H1 (cell line): ENCODE measurements around the gene RPL32. TPM values are rescaled to one million over a fixed set of nuclear protein-coding genes. Genes with fewer than 3 reads are reported as not detected.

ENCODE experiments used
- CTCF ChIA-PET: fragments of 300-600 bp; sonication (Branson Sonifier 250); formaldehyde crosslinking; loops from one replicate; lab custom pipeline; 2021; ENCODE audit not compliant: partially characterized antibody; lab: Charles Lee
- POLR2A ChIA-PET: fragments of 300-600 bp; sonication (Branson Sonifier 250); formaldehyde crosslinking; loops from one replicate; lab custom pipeline; 2021; ENCODE audit warnings: inconsistent platforms; ENCODE audit not compliant: partially characterized antibody; lab: Charles Lee
- DNase-seq, 2 experiments: peaks; one replicate each; pipeline versions ENCODE4 v3.0.0 to v3.0.0-alpha.2; 2010 to 2022; ENCODE audit warnings: low spot score in 2 of 2, low read depth in 1 of 2, mixed read lengths in 1 of 2
- FAIRE-seq: peaks from 2 replicates; lab custom pipeline; 2011; peaks lifted over from hg19 to GRCh38; lab: Jason Lieb, UNC
- H2AFZ ChIP-seq: 2 replicates; pipeline ENCODE4 v1.8.1; 2012; ENCODE audit warnings: low read length, inconsistent platforms
- H2AK5ac ChIP-seq: 2 replicates; pipeline ENCODE4 v1.6.1; 2013; ENCODE audit warnings: low read depth, low read length
- H2BK120ac ChIP-seq: replicated peaks from 2 replicates; pipeline ENCODE3; 2013; ENCODE audit warnings: low read depth, low read length, inconsistent platforms
- H2BK12ac ChIP-seq: 2 replicates; pipeline ENCODE4 v1.6.1; 2013; ENCODE audit warnings: low read depth, low read length
- H2BK15ac ChIP-seq: 2 replicates; pipeline ENCODE4 v1.6.1; 2013; ENCODE audit warnings: low read length
- H2BK20ac ChIP-seq: 2 replicates; pipeline ENCODE4 v1.6.1; 2013; ENCODE audit warnings: low read length
- H2BK5ac ChIP-seq: 2 replicates; pipeline ENCODE4 v1.6.1; 2013; ENCODE audit warnings: low read depth, low read length
- H3K14ac ChIP-seq: 2 replicates; pipeline ENCODE4 v1.6.1; 2013; ENCODE audit warnings: inconsistent platforms; ENCODE audit not compliant: insufficient read length
- H3K18ac ChIP-seq: 2 replicates; pipeline ENCODE4 v1.6.1; 2013; ENCODE audit warnings: low read length; ENCODE audit errors: extremely low read depth
- H3K23ac ChIP-seq: 2 replicates; pipeline ENCODE4 v1.6.1; 2013; ENCODE audit warnings: inconsistent platforms; ENCODE audit not compliant: insufficient read length
- H3K23me2 ChIP-seq: 2 replicates; pipeline ENCODE4 v1.6.1; 2013; ENCODE audit warnings: low read depth, low read length
- H3K27ac ChIP-seq: 2 replicates; pipeline ENCODE4 v1.6.1; 2011; ENCODE audit warnings: low read depth, low read length, inconsistent platforms
- H3K27me3 ChIP-seq, 4 experiments: replicated peaks in 1 of 4; 1 replicate in 1 of 4; 2 replicates in 3 of 4; pipeline versions ENCODE4 v1.6.1 to v1.8.1; 2011 to 2013; ENCODE audit warnings: low read length in 3 of 4, mild to moderate bottlenecking in 3 of 4, inconsistent platforms in 2 of 4, mixed read lengths in 2 of 4, moderate library complexity in 1 of 4; ENCODE audit not compliant: control insufficient read depth in 3 of 4, insufficient read depth in 3 of 4; ENCODE audit errors: extremely low read depth in 1 of 4
- H3K36me3 ChIP-seq, 4 experiments: 2 replicates each; pipeline versions ENCODE4 v1.6.1 to v1.8.1; 2011 to 2013; ENCODE audit warnings: mild to moderate bottlenecking in 4 of 4, low read length in 3 of 4, moderate library complexity in 2 of 4, control low read depth in 1 of 4, inconsistent platforms in 1 of 4; ENCODE audit not compliant: insufficient read depth in 4 of 4, control insufficient read depth in 2 of 4
- H3K4ac ChIP-seq: replicated peaks from 2 replicates; pipeline ENCODE3; 2013; ENCODE audit warnings: low read length, low read depth, mixed read lengths, inconsistent platforms; ENCODE audit not compliant: insufficient read length
- H3K4me1 ChIP-seq, 4 experiments: replicated peaks in 1 of 4; 1 replicate in 1 of 4; 2 replicates in 3 of 4; pipeline versions ENCODE4 v1.6.1 to v1.8.1; 2011 to 2013; ENCODE audit warnings: low read length in 3 of 4, inconsistent platforms in 2 of 4, mixed read lengths in 1 of 4; ENCODE audit not compliant: insufficient read depth in 4 of 4, control insufficient read depth in 3 of 4
- H3K4me2 ChIP-seq, 2 experiments: 2 replicates each; pipeline versions ENCODE4 v1.6.1 to v1.8.1; 2011 to 2013; ENCODE audit warnings: low read depth in 2 of 2, low read length in 2 of 2, control low read depth in 1 of 2, inconsistent platforms in 1 of 2, mild to moderate bottlenecking in 1 of 2; ENCODE audit not compliant: insufficient read depth in 1 of 2
- H3K4me3 ChIP-seq, 4 experiments: fragments of 200-600, 300-600 bp in 1 of 4; sonication (generic), shearing (Covaris generic), sonication (Bioruptor Twin) in 1 of 4; 2 replicates each; pipeline versions ENCODE4 v1.5.1 to v1.8.1; 2011 to 2016; ENCODE audit warnings: low read length in 4 of 4, low read depth in 3 of 4, control low read depth in 2 of 4, inconsistent platforms in 2 of 4, mild to moderate bottlenecking in 2 of 4, mixed read lengths in 1 of 4, moderate library complexity in 1 of 4; ENCODE audit not compliant: insufficient read depth in 2 of 4; ENCODE audit errors: extremely low read depth in 1 of 4
- H3K56ac ChIP-seq: replicated peaks from 2 replicates; pipeline ENCODE3; 2013; ENCODE audit warnings: low read depth, mild to moderate bottlenecking, mixed read lengths, low read length, inconsistent platforms; ENCODE audit not compliant: insufficient read length
- H3K79me1 ChIP-seq: 2 replicates; pipeline ENCODE4 v1.6.1; 2013; ENCODE audit warnings: low read depth, low read length, control low read depth
- H3K79me2 ChIP-seq, 2 experiments: 2 replicates each; pipeline versions ENCODE4 v1.6.1 to v1.8.1; 2012 to 2013; ENCODE audit warnings: low read length in 2 of 2, mild to moderate bottlenecking in 2 of 2, inconsistent platforms in 1 of 2; ENCODE audit not compliant: insufficient read depth in 2 of 2, control insufficient read depth in 1 of 2
- H3K9ac ChIP-seq, 4 experiments: replicated peaks in 1 of 4; 1 replicate in 1 of 4; 2 replicates in 3 of 4; pipeline versions ENCODE4 v1.6.1 to v1.8.1; 2011 to 2013; ENCODE audit warnings: low read depth in 3 of 4, low read length in 3 of 4, control low read depth in 2 of 4, mild to moderate bottlenecking in 2 of 4, moderate library complexity in 2 of 4, inconsistent platforms in 1 of 4; ENCODE audit errors: extremely low read depth in 1 of 4
- H3K9me3 ChIP-seq, 2 experiments: 2 replicates each; pipeline versions ENCODE4 v1.6.1 to v1.8.1; 2012 to 2013; ENCODE audit warnings: mild to moderate bottlenecking in 2 of 2, moderate library complexity in 2 of 2, control low read depth in 1 of 2, inconsistent platforms in 1 of 2, low read depth in 1 of 2, low read length in 1 of 2, mixed read lengths in 1 of 2; ENCODE audit not compliant: insufficient read depth in 2 of 2
- H4K20me1 ChIP-seq, 2 experiments: replicated peaks in 1 of 2; 2 replicates each; pipeline versions ENCODE3 to v1.8.1; 2011 to 2013; ENCODE audit warnings: inconsistent platforms in 2 of 2, low read length in 2 of 2, mild to moderate bottlenecking in 1 of 2; ENCODE audit not compliant: insufficient read depth in 2 of 2, control insufficient read depth in 1 of 2
- H4K5ac ChIP-seq: 2 replicates; pipeline ENCODE4 v1.6.1; 2013; ENCODE audit warnings: low read length, low read depth, mixed read lengths, inconsistent platforms; ENCODE audit not compliant: insufficient read length
- H4K8ac ChIP-seq: 2 replicates; pipeline ENCODE4 v1.8.0; 2013; ENCODE audit warnings: mild to moderate bottlenecking, moderate library complexity, low read length, inconsistent platforms; ENCODE audit not compliant: insufficient read depth; ENCODE audit errors: extremely low read depth
- H4K91ac ChIP-seq: replicated peaks from 2 replicates; pipeline ENCODE3; 2013; ENCODE audit warnings: low read length, mixed read lengths, inconsistent platforms; ENCODE audit not compliant: insufficient read length
- CREB1 ChIP-seq: IDR thresholded peaks from 2 replicates; pipeline ENCODE4 v1.6.1; 2012; ENCODE audit warnings: inconsistent platforms
- CTBP2 ChIP-seq: IDR thresholded peaks from 2 replicates; pipeline ENCODE4 v1.7.0; 2011; ENCODE audit warnings: borderline replicate concordance, mild to moderate bottlenecking, moderate library complexity, mixed read lengths, low read length; ENCODE audit not compliant: insufficient read depth, insufficient read length
- POLR2A ChIP-seq, 2 experiments: IDR thresholded peaks; 1 replicate in 1 of 2; 2 replicates in 1 of 2; pipeline ENCODE4 v1.6.1; 2011; ENCODE audit warnings: low read depth in 2 of 2, low read length in 2 of 2, mild to moderate bottlenecking in 2 of 2; ENCODE audit errors: control extremely low read depth in 1 of 2
- POLR2AphosphoS5 ChIP-seq: IDR thresholded peaks from 2 replicates; pipeline ENCODE4 v1.6.1; 2011; ENCODE audit warnings: low read depth, low read length
- SAP30 ChIP-seq: fragments of 300-600 bp; sonication (generic); IDR thresholded peaks from 2 replicates; pipeline ENCODE4 v1.7.1; 2012; ENCODE audit warnings: low read length, moderate library complexity, mild to moderate bottlenecking, inconsistent platforms; ENCODE audit not compliant: insufficient read depth, insufficient replicate concordance
- TAF7 ChIP-seq: optimal IDR thresholded peaks from 2 replicates; pipeline ENCODE3; 2011; ENCODE audit warnings: low read depth, mild to moderate bottlenecking, inconsistent platforms, low read length, moderate library complexity, borderline replicate concordance
- WGBS, 2 experiments: shearing (Covaris generic) in 1 of 2; methylation state at CpG; one replicate each; pipeline versions ENCODE4 v1.1.6 to v1.1.7; 2013 to 2015; ENCODE audit warnings: low lambda C conversion rate in 2 of 2, mixed read lengths in 2 of 2, inconsistent platforms in 1 of 2, low coverage in 1 of 2, missing lambda C conversion rate in 1 of 2; ENCODE audit not compliant: insufficient replicate concordance in 2 of 2, insufficient coverage in 1 of 2, insufficient read length in 1 of 2; ENCODE audit errors: extremely low coverage in 1 of 2, missing lambda C conversion rate in 1 of 2; 5-methylcytosine and 5-hydroxymethylcytosine counted together
- polyA plus RNA-seq, 7 experiments: library from polyadenylated mRNA; depleted of rRNA in 3 of 7; stranded (reverse) in 5 of 7; unstranded in 2 of 7; fragments of >200 nt in 5 of 7; fragments of 200-250 nt in 2 of 7; gene quantifications; 1 replicate in 5 of 7; 2 replicates in 1 of 7; 4 replicates in 1 of 7; pipeline versions ENCODE4 v1.2.1 to v1.2.3, GENCODE V29; 2011 to 2013; ENCODE audit warnings: missing spikeins in 2 of 7, mixed read lengths in 2 of 7
- total RNA-seq: library from RNA; stranded (reverse); fragmentation: NEBNext Ultra II Directional; extraction: Animal tissue kit (Norgen Biotek cat#: 25700); gene quantifications from 2 replicates; pipeline ENCODE4 v1.2.1, GENCODE V29; 2021

RPL32 gene
- total and polyA plus RNA-seq, 2 of the 8 experiments (the other 6 are each of a cell fraction or from before 2014, with no cell fraction given) = 1,443 to 2,043 TPM

DNA sequence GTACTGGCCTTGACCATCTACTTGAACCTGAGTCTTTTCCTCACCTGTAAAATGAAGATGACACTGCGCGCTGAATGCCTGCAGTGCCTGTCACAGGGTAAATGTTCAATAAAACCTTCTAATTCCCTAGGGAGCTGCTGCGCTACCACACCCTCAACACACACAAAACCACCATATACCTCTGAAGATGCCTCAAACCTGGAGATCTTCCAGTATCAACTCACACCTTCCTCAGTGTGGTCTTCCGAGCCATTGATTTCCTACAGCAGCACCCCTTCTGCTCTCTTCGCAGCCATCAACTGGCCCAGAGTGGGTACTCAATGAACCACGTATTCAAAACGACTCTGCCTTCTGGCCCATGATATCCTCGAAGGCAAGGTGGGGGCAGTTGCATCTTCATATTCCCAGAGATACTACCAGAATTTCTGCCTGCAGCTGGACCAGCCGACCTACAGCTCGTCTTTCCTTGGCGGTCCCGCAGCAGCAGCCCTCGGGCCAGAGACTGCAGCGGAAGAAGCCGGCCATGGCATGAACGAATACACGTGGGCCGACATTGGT is 695 bp downstream of the RPL32 start:
- Histone ChIP-seq H3K27me3 (no peaks in the 10 kb centered on the region), H3K79me1 (peaks cover 12% of the 10 kb centered on the region), H3K14ac (no peak overlapping the region), H3K27ac (peak overlapping the region; percentile 93), H3K36me3 (peaks cover 40 to 50% (median 47%) of the 10 kb centered on the region in 4 experiments), H3K4me1 (peaks cover 5 to 17% (median 10%) of the 10 kb centered on the region in 4 experiments), H3K23ac (no peak overlapping the region), H4K91ac (peak overlapping the region; percentile 95), H2BK15ac (no peak overlapping the region), H2BK120ac (no peak overlapping the region), H2AK5ac (peak overlapping the region; percentile 95; the same call in 1 of the 2 replicates), H2BK20ac (no peak overlapping the region), H3K23me2 (peaks cover 10% of the 10 kb centered on the region), H3K18ac (peak overlapping the region; percentile 95; the same call in 1 of the 2 replicates), H3K9ac (peak overlapping the region; percentile 93 to 99 (median 98)), H3K56ac (peak overlapping the region; percentile 71), H2AFZ (no peak overlapping the region), H4K20me1 (peaks cover 24 to 37% of the 10 kb centered on the region in 2 experiments), H3K4ac (peak overlapping the region; percentile 0), H3K79me2 (peaks cover 21 to 55% of the 10 kb centered on the region in 2 experiments), H3K4me2 (peak overlapping the region; percentile 96 to 100), H2BK12ac (no peak overlapping the region), H4K5ac (peak overlapping the region; percentile 18), H4K8ac (peak overlapping the region; percentile 99; the same call in 1 of the 2 replicates), H3K4me3 (peak overlapping the region; percentile 88 to 100 (median 94)), H3K9me3 (no peaks in the 10 kb centered on the region), H2BK5ac (peak overlapping the region; percentile 98)
- TF ChIP-seq CTBP2 (no peak), TAF7 (no peak), POLR2AphosphoS5 (peak; percentile 51; the same call in 1 of the 2 replicates), SAP30 (peak; percentile 82), POLR2A (IDR thresholded peaks at IDR 0.05; ENCODE audit: control extremely low read depth in 1 of 2, low read depth in 2 of 2, low read length in 2 of 2) (peak in 1 of 2 experiments; percentile 50; a peak in 1 of 3 replicates), CREB1 (no peak)
- 9% methylated on average over 18 of the region's 18 CpGs; no CpG with 5 or more reads in 1 of the 2 experiments for WGBS, 2 experiments
- DNase-seq (no peak), FAIRE-seq (no peak)
- CTCF ChIA-PET = interaction anchor here (0.8 to 4.3 kb wide), 13 partner anchors 8 to 135 kb away, joined by 3 to 23 read pairs (median 8); no protein-coding TSS in a partner anchor
- POLR2A ChIA-PET = interaction anchor here (0.7 to 20.9 kb wide), 22 partner anchors 20 to 182 kb away, joined by 3 to 661 read pairs (median 5); partner anchors contain the start of gene CAND2
